SK-N-SH treated with all-trans-retinoic acid at 6 μM for 48 hours (cell line): ENCODE results near the gene FGD3.

Experiments used
- ATAC-seq: fragments of 200-7000 bp; cut with Tn5 transposase; 3 replicates; pipeline ENCODE4 v1.9.1; 2020; ENCODE audit warnings: mild to moderate bottlenecking, moderate library complexity
- ARNTL ChIP-seq: fragments of 450-650 bp; formaldehyde crosslinking; IDR thresholded peaks from 2 replicates; pipeline ENCODE4 v1.5.0; 2020; ENCODE audit warnings: low read depth, mild to moderate bottlenecking, moderate library complexity, borderline replicate concordance
- BACH2 ChIP-seq: fragments of 250-450 bp; sonication (Bioruptor Pico); IDR thresholded peaks from 2 replicates; pipeline ENCODE4 v1.9.0; 2021; ENCODE audit warnings: mild to moderate bottlenecking, borderline replicate concordance
- CREB5 ChIP-seq: fragments of 250-450 bp; sonication (Bioruptor Pico); IDR thresholded peaks from 2 replicates; pipeline ENCODE4 v1.5.1; 2020; ENCODE audit warnings: low read depth, mild to moderate bottlenecking, moderate library complexity
- CSDC2 ChIP-seq: fragments of 250-450 bp; sonication (Bioruptor Pico); IDR thresholded peaks from 2 replicates; pipeline ENCODE4 v1.5.0; 2020; ENCODE audit warnings: mild to moderate bottlenecking, moderate library complexity
- CSRNP3 ChIP-seq: fragments of 250-450 bp; sonication (Bioruptor Pico); IDR thresholded peaks from 2 replicates; pipeline ENCODE4 v1.5.1; 2021; ENCODE audit warnings: mild to moderate bottlenecking, moderate library complexity
- GLIS3 ChIP-seq: fragments of 250-450 bp; sonication (Bioruptor Pico); IDR thresholded peaks from 2 replicates; pipeline ENCODE4 v1.5.0; 2020; ENCODE audit warnings: mild to moderate bottlenecking, moderate library complexity
- ISL1 ChIP-seq: fragments of 250-450 bp; sonication (Bioruptor Pico); IDR thresholded peaks from 2 replicates; pipeline ENCODE4 v2.1.2; 2022; ENCODE audit warnings: mild to moderate bottlenecking, moderate library complexity
- OSR1 ChIP-seq: fragments of 250-450 bp; sonication (Bioruptor Pico); IDR thresholded peaks from 2 replicates; pipeline ENCODE4 v1.8.0; 2022; ENCODE audit warnings: moderate library complexity, mild to moderate bottlenecking, inconsistent platforms
- PATZ1 ChIP-seq: fragments of 250-450 bp; sonication (Bioruptor Pico); IDR thresholded peaks from 2 replicates; pipeline ENCODE4 v1.8.0; 2020; ENCODE audit warnings: mild to moderate bottlenecking, moderate library complexity, borderline replicate concordance
- POU6F1 ChIP-seq: fragments of 250-450 bp; sonication (Bioruptor Pico); IDR thresholded peaks from 2 replicates; pipeline ENCODE4 v1.8.0; 2021; ENCODE audit warnings: low read depth, mild to moderate bottlenecking, moderate library complexity, borderline replicate concordance
- SNAI2 ChIP-seq: fragments of 250-450 bp; sonication (Bioruptor Pico); IDR thresholded peaks from 2 replicates; pipeline ENCODE4 v1.5.0; 2020; ENCODE audit warnings: mild to moderate bottlenecking, moderate library complexity
- TCF4 ChIP-seq: fragments of 250-450 bp; sonication (Bioruptor Pico); IDR thresholded peaks from 2 replicates; pipeline ENCODE4 v1.8.0; 2021; ENCODE audit warnings: mild to moderate bottlenecking, moderate library complexity, borderline replicate concordance
- TOX ChIP-seq: fragments of 250-450 bp; sonication (Bioruptor Pico); IDR thresholded peaks from 2 replicates; pipeline ENCODE4 v1.8.0; 2021; ENCODE audit warnings: mild to moderate bottlenecking, moderate library complexity, borderline replicate concordance
- TSHZ2 ChIP-seq: fragments of 250-450 bp; sonication (Bioruptor Pico); IDR thresholded peaks from 2 replicates; pipeline ENCODE4 v1.5.0; 2020; ENCODE audit warnings: mild to moderate bottlenecking, moderate library complexity
- ZC3H10 ChIP-seq: fragments of 250-450 bp; sonication (Bioruptor Pico); IDR thresholded peaks from 2 replicates; pipeline ENCODE4 v1.5.1; 2021; ENCODE audit warnings: mild to moderate bottlenecking, moderate library complexity
- ZFP3 ChIP-seq: fragments of 250-450 bp; sonication (Bioruptor Pico); IDR thresholded peaks from 2 replicates; pipeline ENCODE4 v1.5.0; 2020; ENCODE audit warnings: mild to moderate bottlenecking, moderate library complexity
- ZFP30 ChIP-seq: fragments of 450-650 bp; formaldehyde crosslinking; IDR thresholded peaks from 2 replicates; pipeline ENCODE4 v1.5.0; 2022; ENCODE audit warnings: mild to moderate bottlenecking, moderate library complexity
- ZNF70 ChIP-seq: fragments of 450-650 bp; formaldehyde crosslinking; IDR thresholded peaks from 2 replicates; pipeline ENCODE4 v1.5.0; 2020; ENCODE audit warnings: mild to moderate bottlenecking, moderate library complexity
- ZNF8 ChIP-seq: fragments of 450-650 bp; formaldehyde crosslinking; IDR thresholded peaks from 2 replicates; pipeline ENCODE4 v1.5.0; 2020; ENCODE audit warnings: mild to moderate bottlenecking, moderate library complexity

The FGD3 gene

GRCh38 chr9:92934321-92934720 lies 13.0 kb upstream of the FGD3 start:
- ATAC-seq = no peak
- TF ChIP-seq ZNF70 (CRISPR knock-in tag) (no peak), CSDC2 (CRISPR knock-in tag) (no peak), ARNTL (CRISPR knock-in tag) (no peak), ZNF8 (CRISPR knock-in tag) (no peak), ISL1 (CRISPR knock-in tag) (no peak), TOX (CRISPR knock-in tag) (no peak), POU6F1 (no peak), CSRNP3 (CRISPR knock-in tag) (no peak), BACH2 (no peak), PATZ1 (no peak), ZC3H10 (no peak), ZFP3 (no peak), CREB5 (CRISPR knock-in tag) (no peak), ZFP30 (CRISPR knock-in tag) (no peak), TCF4 (CRISPR knock-in tag) (no peak), SNAI2 (no peak), TSHZ2 (CRISPR knock-in tag) (no peak), OSR1 (CRISPR knock-in tag) (no peak), GLIS3 (CRISPR knock-in tag) (no peak)

- TF ChIP-seq CSDC2 (CRISPR knock-in tag) (no peak), TSHZ2 (CRISPR knock-in tag) (no peak), GLIS3 (CRISPR knock-in tag) (no peak), ZFP30 (CRISPR knock-in tag) (no peak), POU6F1 (no peak), CREB5 (CRISPR knock-in tag) (no peak), TCF4 (CRISPR knock-in tag) (no peak), ZFP3 (no peak)
- ATAC-seq = no peak
These were observed 9.3 kb upstream of the FGD3 start for GRCh38 chr9:92938025-92938424.
